ENCODE data around the gene BCL11A. TPM values are rescaled to one million over a fixed set of nuclear protein-coding genes. Genes with fewer than 3 reads are reported as not detected.
"Not testable (repeated sequence)": the region's sequence is repeated elsewhere in the genome, so short reads cannot be mapped to it uniquely, and the experiment has no call there.

Gene BCL11A
- total RNA-seq, 1 donor from 2014 or later, result 31.6 TPM

GRCh38 chr2:60438131-60438530 lies 115.3 kb downstream of the BCL11A start:
- intact Hi-C loops (cut with DNase I), result loop anchor here (10.0 kb wide), 1 partner anchor 97 kb away; no protein-coding TSS in a partner anchor
- DNase-seq (no peak), ATAC-seq (ENCODE audit: poor library complexity) (no peak)

GRCh38 chr2:60437080-60437696 lies 116.3 kb downstream of the BCL11A start:
- DNase-seq (no peak), ATAC-seq (ENCODE audit: poor library complexity) (no peak)

GRCh38 chr2:60433018-60433596 lies 120.3 kb downstream of the BCL11A start:
- ATAC-seq (ENCODE audit: poor library complexity), result no peak
- DNase-seq, result no peak
- intact Hi-C loops (cut with DNase I), result loop anchor here (10.0 kb wide), 1 partner anchor 102 kb away; no protein-coding TSS in a partner anchor

More at GRCh38 chr2:60437080-60437696, 116.3 kb downstream of the BCL11A start:
- intact Hi-C loops (cut with DNase I), result loop anchor here (10.0 kb wide), 1 partner anchor 98 kb away; no protein-coding TSS in a partner anchor

- intact Hi-C loops (cut with DNase I), result loop anchor here (10.0 kb wide), 1 partner anchor 103 kb away; no protein-coding TSS in a partner anchor
- no peak for ATAC-seq (ENCODE audit: poor library complexity)
- no peak for DNase-seq
These were observed 121.3 kb downstream of the BCL11A start for GRCh38 chr2:60432035-60432601.

- intact Hi-C loops (cut with DNase I), result loop anchor here (10.0 kb wide), 1 partner anchor 105 kb away; no protein-coding TSS in a partner anchor
- DNase-seq (no peak), ATAC-seq (ENCODE audit: poor library complexity) (no peak)
These were observed 123.8 kb downstream of the BCL11A start for GRCh38 chr2:60429681-60430080.

GRCh38 chr2:60426880-60427279 lies 126.6 kb downstream of the BCL11A start:
- ATAC-seq (ENCODE audit: poor library complexity), result no peak
- no peak for DNase-seq
- intact Hi-C loops (cut with DNase I), result no loop called here

- ATAC-seq (ENCODE audit: poor library complexity), result no peak
- intact Hi-C loops (cut with DNase I), result no loop called here
- DNase-seq, result no peak
These were observed 127.1 kb downstream of the BCL11A start for GRCh38 chr2:60426341-60426740.

- DNase-seq (no peak), ATAC-seq (ENCODE audit: poor library complexity) (no peak)
- intact Hi-C loops (cut with DNase I), result no loop called here
These were observed 129.2 kb downstream of the BCL11A start for GRCh38 chr2:60424233-60424632.

GRCh38 chr2:60423505-60423904 lies 129.9 kb downstream of the BCL11A start:
- intact Hi-C loops (cut with DNase I), result no loop called here
- DNase-seq (no peak), ATAC-seq (ENCODE audit: poor library complexity) (no peak)

- ATAC-seq (ENCODE audit: poor library complexity) (no peak), DNase-seq (no peak)
- intact Hi-C loops (cut with DNase I), result no loop called here
These were observed 130.5 kb downstream of the BCL11A start for GRCh38 chr2:60422826-60423483.

GRCh38 chr2:60417210-60417609 lies 136.2 kb downstream of the BCL11A start:
- ATAC-seq (ENCODE audit: poor library complexity), result peak; percentile 22
- intact Hi-C loops (cut with DNase I); DNase-seq: not testable (repeated sequence)

GRCh38 chr2:60416221-60417008 lies 137.0 kb downstream of the BCL11A start:
- intact Hi-C loops (cut with DNase I), result no loop called here
- DNase-seq (no peak), ATAC-seq (ENCODE audit: poor library complexity) (peak; percentile 91)

GRCh38 chr2:60415814-60416213 lies 137.6 kb downstream of the BCL11A start:
- ATAC-seq (ENCODE audit: poor library complexity), result no peak
- intact Hi-C loops (cut with DNase I), result no loop called here
- no peak for DNase-seq

GRCh38 chr2:60414495-60415138 lies 138.8 kb downstream of the BCL11A start:
- intact Hi-C loops (cut with DNase I), result no loop called here
- DNase-seq (no peak), ATAC-seq (ENCODE audit: poor library complexity) (no peak)

GRCh38 chr2:60413814-60414168 lies 139.7 kb downstream of the BCL11A start:
- intact Hi-C loops (cut with DNase I), result no loop called here
- DNase-seq, result no peak
- no peak for ATAC-seq (ENCODE audit: poor library complexity)

GRCh38 chr2:60413069-60413813 lies 140.2 kb downstream of the BCL11A start:
- DNase-seq (no peak), ATAC-seq (ENCODE audit: poor library complexity) (no peak)
- intact Hi-C loops (cut with DNase I), result no loop called here

GRCh38 chr2:60412620-60413019 lies 140.8 kb downstream of the BCL11A start:
- no peak for ATAC-seq (ENCODE audit: poor library complexity)
- intact Hi-C loops (cut with DNase I), result no loop called here
- DNase-seq, result no peak

- ATAC-seq (ENCODE audit: poor library complexity) (no peak), DNase-seq (no peak)
- intact Hi-C loops (cut with DNase I), result no loop called here
These were observed 141.4 kb downstream of the BCL11A start for GRCh38 chr2:60412027-60412426.

All from Right ventricle myocardium superior (tissue), 1 donor.